ENCODE data around the gene OPN4. TPM values are rescaled to one million over a fixed set of nuclear protein-coding genes. Genes with fewer than 3 reads are reported as not detected.

Gene OPN4
- total RNA-seq, 6 experiments from 2014 or later, result not detected

DNA sequence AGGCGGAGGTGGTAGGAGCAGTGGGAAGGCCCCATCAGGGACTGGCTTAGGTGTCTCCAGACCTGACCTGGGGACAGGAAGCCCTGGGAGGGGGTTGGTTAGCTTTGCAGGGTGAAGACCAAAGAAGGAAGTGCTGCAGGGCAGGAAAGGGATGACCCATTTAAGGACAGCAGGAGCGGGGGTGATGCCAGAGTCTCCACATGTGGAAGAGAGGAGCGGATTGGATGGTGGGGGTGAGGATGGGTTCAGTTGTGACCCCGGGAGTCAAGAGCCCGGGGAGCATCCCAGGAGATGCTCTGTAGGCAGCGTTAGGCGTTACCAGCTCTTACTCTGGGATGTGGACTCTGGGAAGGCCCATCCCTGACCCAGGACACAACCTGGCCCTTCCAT, 10.9 kb downstream of the OPN4 start:
- intact Hi-C loops (cut with DNase I), result no loop called here
- H3K27me3 ChIP-seq, result no peaks in the 10 kb centered on the region
- 73% methylated on average over 2 of the region's 7 CpGs for WGBS (ENCODE audit: insufficient coverage, low coverage, low lambda C conversion rate, missing lambda C conversion rate)
- no peak for DNase-seq
- no peaks in the 10 kb centered on the region for H3K9me3 ChIP-seq
- no peak overlapping the region for H3K27ac ChIP-seq
- no peaks in the 10 kb centered on the region for H3K36me3 ChIP-seq
- H3K4me3 ChIP-seq, result no peak overlapping the region
- no peak for ATAC-seq
- TF ChIP-seq POLR2A (IDR thresholded peaks at IDR 0.05), result no peak
- TF ChIP-seq, protein P1, sequence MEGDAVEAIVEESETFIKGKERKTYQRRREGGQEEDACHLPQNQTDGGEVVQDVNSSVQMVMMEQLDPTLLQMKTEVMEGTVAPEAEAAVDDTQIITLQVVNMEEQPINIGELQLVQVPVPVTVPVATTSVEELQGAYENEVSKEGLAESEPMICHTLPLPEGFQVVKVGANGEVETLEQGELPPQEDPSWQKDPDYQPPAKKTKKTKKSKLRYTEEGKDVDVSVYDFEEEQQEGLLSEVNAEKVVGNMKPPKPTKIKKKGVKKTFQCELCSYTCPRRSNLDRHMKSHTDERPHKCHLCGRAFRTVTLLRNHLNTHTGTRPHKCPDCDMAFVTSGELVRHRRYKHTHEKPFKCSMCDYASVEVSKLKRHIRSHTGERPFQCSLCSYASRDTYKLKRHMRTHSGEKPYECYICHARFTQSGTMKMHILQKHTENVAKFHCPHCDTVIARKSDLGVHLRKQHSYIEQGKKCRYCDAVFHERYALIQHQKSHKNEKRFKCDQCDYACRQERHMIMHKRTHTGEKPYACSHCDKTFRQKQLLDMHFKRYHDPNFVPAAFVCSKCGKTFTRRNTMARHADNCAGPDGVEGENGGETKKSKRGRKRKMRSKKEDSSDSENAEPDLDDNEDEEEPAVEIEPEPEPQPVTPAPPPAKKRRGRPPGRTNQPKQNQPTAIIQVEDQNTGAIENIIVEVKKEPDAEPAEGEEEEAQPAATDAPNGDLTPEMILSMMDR (IDR thresholded peaks at IDR 0.05), result no peak
- H3K4me1 ChIP-seq, result no peaks in the 10 kb centered on the region

DNA sequence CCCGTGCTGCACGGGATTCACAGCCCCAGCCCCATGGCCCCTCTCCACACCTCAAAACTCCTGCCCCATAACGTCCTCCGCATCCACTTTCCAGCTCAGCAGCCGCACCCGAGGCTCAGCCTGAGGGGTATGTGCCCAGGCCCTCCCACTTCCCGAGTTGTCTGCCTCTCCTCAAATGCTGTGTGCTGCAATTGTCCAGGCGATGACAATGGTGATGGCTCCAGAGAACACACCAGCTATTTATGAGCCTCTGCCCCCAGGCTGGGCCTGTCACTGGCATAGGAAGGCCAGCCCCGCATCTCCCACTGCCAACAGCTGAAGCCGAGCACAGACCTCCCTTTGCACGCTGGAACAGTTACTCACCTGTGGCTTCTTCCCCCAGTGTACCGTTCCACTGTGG, 11.5 kb downstream of the OPN4 start:
- Histone ChIP-seq H3K4me3 (no peak overlapping the region), H3K27ac (no peak overlapping the region), H3K36me3 (no peaks in the 10 kb centered on the region), H3K27me3 (no peaks in the 10 kb centered on the region), H3K9me3 (no peaks in the 10 kb centered on the region), H3K4me1 (no peaks in the 10 kb centered on the region)
- intact Hi-C loops (cut with DNase I), result no loop called here
- no peak for TF ChIP-seq POLR2A (IDR thresholded peaks at IDR 0.05)
- TF ChIP-seq, protein P1 (IDR thresholded peaks at IDR 0.05), result no peak
- DNase-seq (no peak), ATAC-seq (no peak)
- 85% methylated on average over 4 of the region's 12 CpGs for WGBS (ENCODE audit: insufficient coverage, low coverage, low lambda C conversion rate, missing lambda C conversion rate)

DNA sequence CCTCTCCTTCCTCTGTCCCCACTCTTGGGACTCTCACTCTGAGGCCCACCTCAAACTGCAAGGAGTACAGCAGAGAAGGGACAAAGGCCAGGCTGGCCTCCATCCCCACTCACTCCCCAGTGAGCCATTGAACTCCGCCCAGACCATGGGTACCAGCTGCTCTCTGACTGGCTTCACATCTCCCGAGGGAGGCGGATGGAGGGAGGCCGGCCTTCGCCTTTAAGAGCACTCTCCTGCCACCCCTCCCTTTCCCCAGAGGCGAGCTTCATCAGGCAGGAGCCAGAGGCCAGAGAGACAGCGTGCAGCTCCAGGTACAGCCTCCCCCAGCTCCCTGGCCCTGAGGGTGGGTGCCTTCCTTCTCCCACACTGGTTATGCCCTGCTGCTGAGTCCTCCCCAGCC, 12.2 kb downstream of the OPN4 start:
- ATAC-seq (no peak), DNase-seq (no peak)
- intact Hi-C loops (cut with DNase I), result no loop called here
- Histone ChIP-seq H3K36me3 (no peaks in the 10 kb centered on the region), H3K4me3 (no peak overlapping the region), H3K27ac (no peak overlapping the region), H3K4me1 (no peaks in the 10 kb centered on the region), H3K27me3 (no peaks in the 10 kb centered on the region), H3K9me3 (no peaks in the 10 kb centered on the region)
- WGBS (ENCODE audit: insufficient coverage, low coverage, low lambda C conversion rate, missing lambda C conversion rate), result 70% methylated on average over 2 of the region's 7 CpGs
- no peak for TF ChIP-seq POLR2A (IDR thresholded peaks at IDR 0.05)
- TF ChIP-seq, protein P1 (IDR thresholded peaks at IDR 0.05), result no peak

- Histone ChIP-seq H3K4me1 (no peaks in the 10 kb centered on the region), H3K4me3 (no peak overlapping the region), H3K27ac (no peak overlapping the region), H3K27me3 (no peaks in the 10 kb centered on the region), H3K36me3 (no peaks in the 10 kb centered on the region), H3K9me3 (no peaks in the 10 kb centered on the region)
- TF ChIP-seq, protein P1 (IDR thresholded peaks at IDR 0.05), result no peak
- no peak for TF ChIP-seq POLR2A (IDR thresholded peaks at IDR 0.05)
- DNase-seq (no peak), ATAC-seq (no peak)
- WGBS (ENCODE audit: insufficient coverage, low coverage, low lambda C conversion rate, missing lambda C conversion rate), result 57% methylated on average over 3 of the region's 10 CpGs
- intact Hi-C loops (cut with DNase I), result no loop called here
Measured at GRCh38 chr10:86667421-86668181, 13.3 kb downstream of the OPN4 start.
